CD4-positive, alpha-beta T cell treated with Interleukin-12 subunit alpha and Interleukin-12 subunit beta, for 1 hour (primary cell): Measurements from ENCODE around the gene ABCC1.

ENCODE experiments used
- DNase-seq: peaks from one replicate; pipeline ENCODE4 v3.0.0-alpha.2; 2020

ABCC1 gene

DNA sequence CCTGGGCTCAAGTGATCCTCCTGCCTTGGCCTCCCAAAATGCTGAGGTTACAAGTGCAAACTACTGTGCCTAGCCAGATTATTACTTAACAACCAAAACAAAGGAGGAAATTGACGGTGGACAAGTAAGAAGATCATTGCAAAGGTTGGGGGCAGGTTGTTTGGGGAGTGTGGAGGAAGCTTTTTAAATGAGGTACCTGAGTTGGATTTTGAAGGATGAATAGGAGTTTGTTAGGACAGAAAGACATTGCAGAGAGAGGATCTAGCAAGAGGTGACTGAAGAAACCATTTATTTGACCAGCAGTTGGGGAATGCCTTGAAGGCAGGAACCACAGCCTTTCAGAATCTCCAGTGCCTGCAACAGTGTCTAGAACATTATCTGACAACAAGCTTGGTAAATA is 51.3 kb downstream of the ABCC1 start:
- no peak for DNase-seq

DNA sequence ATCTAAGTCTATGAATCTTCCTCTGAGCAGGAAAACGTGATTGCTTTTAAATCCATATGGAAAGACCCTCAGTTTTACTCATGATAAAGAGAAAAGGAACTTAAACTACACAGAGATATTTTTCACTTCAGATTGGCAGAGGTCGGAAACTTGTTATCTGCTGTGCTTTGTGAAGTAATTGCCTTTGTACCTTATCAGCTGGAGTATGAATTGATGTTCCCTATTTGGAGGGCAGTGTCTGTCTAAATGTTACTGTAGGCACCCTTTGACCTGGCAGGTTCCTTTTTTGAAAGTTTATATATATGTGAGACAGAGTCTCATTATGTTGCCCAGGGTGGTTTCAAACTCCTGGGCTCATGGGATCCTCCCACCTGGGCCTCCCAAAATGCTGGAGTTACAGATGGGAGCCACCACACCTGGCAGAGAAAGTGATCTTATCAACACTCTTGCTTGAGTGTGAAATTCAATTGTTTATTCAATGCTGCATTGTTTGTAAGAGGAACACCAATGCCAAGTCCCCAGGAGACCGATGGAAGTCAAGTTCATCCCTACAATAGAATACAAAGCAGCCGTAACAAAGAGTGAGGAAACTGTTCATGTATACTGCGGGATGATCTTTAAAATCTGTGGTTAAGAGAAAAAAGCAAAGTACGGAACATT is 52.3 kb downstream of the ABCC1 start:
- no peak for DNase-seq

DNA sequence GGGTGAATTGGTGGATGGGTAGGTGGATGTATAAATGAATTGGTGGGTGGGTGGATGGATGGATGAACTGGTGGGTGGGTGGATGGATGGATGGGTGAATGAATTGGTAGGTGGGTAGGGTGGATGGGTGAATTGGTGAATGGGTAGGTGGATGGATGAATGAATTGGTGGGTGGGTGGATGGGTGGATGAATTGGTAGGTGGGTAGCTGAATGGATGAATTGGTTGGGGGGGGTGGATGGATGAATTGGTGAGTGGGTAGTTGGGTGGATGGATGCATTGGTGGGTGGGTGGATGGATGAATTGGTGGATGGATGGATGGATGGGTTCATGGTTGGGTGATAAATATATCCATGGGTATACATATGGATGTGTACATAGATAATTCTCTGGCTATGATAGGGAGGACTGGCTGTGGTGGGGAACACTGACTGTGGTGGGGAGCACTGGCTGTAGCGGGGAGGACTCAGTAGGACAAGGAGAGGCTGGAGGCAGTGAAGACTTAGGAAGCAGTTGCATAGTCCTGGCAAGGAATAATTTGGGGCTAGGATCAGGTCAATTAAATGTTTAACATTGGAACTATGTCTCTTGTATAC is 54.4 kb downstream of the ABCC1 start:
- DNase-seq, result no peak

DNA sequence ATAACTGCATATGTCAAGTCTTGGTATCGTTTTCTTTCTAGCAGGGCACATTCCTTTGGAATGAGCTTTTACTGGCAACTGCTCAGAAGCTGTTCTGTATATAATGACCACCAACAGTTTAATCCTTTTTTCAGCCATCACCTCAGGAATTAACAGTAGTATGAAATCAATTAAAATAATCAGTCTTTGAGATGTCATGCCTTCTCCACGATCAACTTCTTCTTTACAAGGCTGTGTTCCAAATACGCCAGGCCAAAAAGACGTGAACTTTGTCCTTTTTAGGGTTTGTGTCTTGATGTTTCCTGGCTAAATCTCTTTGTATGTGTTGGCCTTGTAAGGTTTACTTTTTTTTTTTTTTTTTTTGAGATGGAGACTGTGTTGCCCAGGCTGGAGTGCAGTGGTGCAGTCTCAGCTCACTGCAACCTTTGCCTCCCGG is 54.9 kb downstream of the ABCC1 start:
- no peak for DNase-seq

DNA sequence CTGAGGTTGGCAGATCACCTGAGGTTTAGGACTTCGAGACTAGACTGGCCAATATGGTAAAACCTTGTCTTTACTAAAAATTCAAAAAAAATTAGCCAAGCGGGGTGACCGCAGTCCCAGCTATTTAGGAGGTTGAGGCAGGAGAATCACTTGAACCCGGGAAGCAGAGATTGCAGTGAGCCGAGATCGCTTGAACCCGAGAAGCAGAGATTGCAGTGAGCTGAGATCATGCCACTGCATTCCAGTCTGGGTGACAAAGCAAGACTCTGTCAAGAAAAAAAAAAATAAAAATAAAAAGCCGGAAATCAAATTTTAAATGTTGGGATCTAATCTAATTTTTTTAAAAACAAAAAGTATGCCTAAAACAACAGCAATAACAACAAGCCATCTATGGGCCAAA is 56.3 kb downstream of the ABCC1 start:
- no peak for DNase-seq

DNA sequence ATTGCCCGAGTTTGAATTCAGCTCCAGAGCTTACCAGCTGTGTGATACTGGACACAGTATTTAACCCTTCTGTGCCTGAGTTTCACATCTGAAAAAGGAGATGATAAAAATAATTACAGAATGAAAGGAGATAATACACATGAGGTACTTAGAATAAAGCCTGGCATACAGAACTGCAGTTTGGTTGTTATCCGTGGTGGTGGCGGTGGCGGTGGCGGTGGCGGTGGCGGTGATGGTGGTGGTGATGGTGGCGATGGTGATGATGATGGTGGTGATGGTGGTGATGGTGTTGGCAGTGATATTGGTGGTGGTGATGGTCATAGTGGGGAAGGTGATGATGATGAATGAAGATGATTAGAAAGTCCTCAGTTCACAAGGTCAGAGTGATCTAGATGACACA is 57.2 kb downstream of the ABCC1 start:
- no peak for DNase-seq

DNA sequence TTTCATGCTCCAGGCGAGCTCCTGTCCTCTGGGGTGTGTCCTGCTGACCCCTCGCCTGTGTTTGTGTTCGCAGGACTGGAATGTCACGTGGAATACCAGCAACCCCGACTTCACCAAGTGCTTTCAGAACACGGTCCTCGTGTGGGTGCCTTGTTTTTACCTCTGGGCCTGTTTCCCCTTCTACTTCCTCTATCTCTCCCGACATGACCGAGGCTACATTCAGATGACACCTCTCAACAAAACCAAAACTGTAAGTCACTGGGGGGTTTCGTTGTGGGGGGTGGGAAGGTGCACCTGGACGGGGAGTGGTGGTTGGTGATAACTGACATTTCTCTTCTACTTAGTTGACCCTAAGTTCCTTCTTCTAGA is 58.3 kb downstream of the ABCC1 start:
- no peak for DNase-seq

DNA sequence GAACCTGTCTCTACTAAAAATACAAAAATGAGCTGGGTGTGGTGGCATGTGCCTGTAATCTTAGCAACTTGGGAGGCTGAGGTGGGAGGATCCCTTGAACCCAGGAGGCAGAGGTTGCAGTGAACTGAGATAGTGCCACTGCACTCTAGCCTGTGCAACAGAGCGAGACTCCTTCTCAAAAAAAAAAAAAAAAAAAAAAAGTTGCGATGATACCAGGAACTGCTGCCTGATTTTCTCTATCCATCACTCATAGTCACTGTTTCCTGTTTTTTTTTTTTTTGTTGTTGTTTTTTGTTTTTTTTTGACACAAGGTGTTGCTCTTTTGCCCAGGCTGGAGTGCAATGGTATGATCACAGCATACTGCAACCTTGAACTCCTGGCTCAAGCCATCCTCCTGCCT is 59.2 kb downstream of the ABCC1 start:
- no peak for DNase-seq

DNA sequence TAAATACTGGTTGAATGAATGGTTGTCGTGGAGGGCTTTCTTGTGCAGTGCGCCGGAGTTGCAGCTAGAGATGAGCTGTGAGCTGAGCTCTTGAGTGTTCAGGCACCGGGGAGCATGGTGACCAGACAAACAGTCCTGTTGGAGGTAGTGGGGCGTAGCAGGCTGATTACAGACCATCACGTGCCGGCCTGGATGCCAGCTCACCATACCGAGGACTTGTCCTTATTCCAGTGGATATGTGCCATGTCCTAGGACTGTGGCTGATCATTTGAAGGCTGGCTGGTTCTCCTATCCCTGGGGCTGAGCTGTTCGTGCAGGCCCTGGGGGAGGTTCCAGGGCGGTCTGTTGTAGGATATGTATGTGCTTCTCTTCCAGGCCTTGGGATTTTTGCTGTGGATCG is 60.0 kb downstream of the ABCC1 start:
- no peak for DNase-seq

DNA sequence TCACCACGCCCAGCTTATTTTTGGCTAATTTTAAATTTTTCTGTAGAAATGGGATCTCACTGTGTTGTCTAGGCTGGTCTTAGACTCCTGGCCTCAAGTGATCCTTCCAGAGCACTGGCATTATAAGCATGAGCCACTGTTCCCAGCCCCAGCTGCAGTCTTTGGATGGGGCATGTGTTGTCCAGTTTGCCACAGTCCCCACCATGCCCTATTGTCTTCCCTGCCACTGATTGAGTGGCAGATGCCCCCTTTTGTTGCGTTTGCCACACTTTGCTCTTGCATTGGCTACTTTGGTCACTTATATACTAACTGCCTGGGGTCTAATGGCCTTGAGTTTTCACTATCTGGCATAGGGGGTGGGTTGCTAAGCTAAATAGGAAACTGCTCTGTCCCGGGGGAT is 60.8 kb downstream of the ABCC1 start:
- DNase-seq, result no peak

DNA sequence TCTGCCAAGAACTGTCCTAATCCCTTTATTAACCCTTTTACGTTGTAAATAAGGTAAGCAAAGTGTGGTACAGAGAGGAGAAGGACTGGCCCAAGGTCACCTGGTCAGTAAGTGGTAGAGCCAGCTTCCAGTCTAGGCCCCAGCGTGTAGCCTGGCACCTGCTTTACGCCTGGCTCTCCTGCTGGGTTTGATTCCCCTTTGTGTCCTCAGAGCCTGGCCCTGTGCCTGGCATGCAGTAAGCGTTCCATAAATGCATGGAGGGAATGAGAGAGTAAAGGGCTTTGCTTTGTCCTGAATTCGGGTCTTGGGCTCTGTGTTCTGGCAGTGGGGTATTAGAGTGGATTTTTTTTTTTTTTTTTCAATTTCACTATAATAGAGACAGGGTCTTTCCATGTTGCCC is 62.7 kb downstream of the ABCC1 start:
- no peak for DNase-seq

DNA sequence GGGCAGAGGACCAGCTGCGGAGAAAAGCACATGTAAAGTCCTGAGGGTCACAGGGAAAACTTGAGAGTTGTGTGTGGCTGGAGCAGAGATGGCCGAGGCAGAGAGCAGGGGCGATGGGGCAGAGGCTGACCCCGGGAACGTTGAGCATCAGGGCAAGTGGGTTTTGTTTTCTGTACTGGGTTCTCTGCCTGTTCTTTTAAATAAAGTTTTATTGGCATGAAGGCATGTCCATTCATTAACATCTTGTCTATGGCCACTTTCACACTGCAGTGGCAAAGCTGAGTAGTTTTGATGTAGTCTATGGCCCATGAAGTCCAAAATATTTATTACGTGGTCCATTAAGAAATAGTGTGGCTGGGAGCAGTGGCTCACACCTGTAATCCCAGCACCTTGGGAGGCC is 64.4 kb downstream of the ABCC1 start:
- DNase-seq, result no peak

DNA sequence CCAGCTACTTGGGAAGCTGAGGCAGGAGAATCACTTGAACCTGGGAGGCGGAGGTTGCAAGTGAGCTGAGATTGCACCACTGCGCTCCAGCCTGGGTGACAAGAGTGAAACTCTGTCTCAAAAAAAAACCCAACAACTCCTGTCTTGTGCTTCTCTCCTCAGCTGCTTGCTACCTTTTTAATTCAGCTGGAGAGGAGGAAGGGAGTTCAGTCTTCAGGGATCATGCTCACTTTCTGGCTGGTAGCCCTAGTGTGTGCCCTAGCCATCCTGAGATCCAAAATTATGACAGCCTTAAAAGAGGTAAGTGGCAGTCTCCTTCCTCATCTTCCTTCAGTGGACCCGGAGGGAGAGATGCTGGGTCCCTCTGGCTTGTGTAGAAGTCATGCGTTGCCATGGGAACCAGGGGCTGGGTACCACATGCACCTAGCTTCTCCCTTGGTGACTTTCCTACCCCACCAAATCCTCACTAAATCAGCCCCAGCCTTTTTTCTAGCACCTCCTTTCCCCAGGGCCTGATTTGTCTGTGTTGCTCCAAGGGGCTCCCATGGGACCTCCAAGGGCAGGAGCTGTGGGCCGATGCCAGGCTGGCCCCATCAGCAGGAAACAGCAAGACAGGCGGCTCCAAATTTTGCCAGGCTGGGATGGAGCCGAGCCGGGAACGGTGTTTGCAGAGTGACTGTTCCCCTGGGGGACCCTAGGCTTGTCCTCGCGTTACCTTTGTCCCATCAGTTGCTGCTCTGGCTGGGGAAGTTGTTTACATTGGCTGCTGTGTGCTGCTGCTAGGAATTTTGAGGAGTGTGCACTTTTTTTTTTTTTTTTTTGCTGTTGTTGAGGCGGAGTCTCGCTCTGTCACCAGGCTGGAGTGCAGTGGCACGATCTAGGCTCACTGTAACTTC is 65.2 kb downstream of the ABCC1 start:
- DNase-seq, result no peak

DNA sequence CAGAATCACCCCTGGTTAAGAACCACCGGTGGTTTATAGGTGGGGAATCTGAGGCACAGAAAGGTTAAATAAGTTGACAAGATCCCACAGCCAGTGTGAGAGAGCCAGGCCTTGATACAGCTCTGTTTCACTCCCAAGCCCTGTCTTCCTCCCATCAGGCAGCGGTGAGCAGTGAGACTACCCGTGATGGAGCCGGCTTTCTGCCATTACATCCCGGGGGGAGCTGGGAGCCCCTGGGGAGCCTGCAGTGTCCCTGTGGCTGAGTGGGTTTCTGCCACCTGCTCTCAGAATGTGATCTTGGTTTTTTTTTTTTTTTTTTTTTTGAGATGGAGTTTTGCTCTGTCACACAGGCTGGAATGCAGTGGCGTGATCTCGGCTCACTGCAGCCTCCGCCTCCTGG is 66.4 kb downstream of the ABCC1 start:
- DNase-seq, result no peak

DNA sequence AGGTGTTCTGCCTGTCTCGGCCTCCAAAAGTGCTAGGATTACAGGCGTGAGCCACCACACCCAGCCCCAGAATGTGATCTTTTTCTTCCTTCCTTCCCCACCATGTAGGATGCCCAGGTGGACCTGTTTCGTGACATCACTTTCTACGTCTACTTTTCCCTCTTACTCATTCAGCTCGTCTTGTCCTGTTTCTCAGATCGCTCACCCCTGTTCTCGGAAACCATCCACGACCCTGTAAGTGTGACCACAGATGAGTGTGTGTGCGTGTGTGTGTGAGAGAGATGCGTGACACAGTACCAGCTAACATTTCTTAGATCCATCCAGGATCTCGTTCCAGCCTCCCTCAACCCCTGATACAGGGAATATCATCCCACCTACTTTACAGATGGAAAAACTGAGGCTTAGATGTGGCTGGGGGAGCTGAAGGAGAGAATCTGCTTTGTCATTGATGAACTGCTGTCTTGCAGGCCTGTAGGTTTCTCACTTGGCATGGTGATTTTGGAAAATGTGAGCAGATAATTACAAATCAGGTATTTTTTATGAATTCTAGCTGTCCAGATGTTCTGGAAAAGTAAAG is 67.1 kb downstream of the ABCC1 start:
- DNase-seq, result no peak

DNA sequence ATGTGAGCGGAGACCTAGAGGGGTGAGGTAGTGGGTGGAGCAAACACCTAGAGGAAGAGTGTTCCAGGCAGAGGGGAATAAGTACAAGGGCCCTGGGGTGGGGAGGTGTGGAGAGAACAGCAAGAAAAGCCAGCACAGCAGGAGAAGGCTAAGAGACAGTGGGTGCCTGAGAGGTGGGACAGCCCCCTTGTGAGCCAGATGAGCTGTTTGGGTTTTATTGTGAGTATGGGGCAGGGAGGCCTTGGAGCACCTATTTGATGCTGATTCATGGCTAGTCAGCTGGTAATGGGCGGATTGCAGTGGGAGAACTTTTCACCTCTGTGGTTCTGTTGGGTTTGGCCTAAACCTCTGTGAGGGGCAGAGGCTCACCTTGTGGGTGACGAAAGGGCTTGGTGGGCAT is 68.4 kb downstream of the ABCC1 start:
- DNase-seq, result no peak

DNA sequence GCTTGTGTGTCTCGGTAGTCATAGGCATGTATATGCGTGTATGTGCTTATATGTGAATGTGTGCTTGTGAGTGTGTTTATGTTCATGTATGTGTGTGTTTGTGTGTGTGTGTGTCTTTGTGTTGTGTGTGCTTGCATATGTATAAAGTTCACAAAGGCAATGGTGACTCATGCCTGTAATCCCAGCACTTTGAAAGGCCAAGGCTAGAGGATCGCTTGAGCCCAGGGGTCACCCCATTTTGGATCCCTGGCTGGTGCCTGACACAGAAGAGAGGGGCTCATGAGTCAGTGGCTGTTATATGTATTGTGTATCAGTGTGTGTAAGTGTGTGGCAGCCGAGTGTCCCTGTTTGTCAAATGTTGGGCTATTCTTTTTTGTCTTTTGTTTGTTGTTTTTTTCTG is 69.3 kb downstream of the ABCC1 start:
- no peak for DNase-seq

DNA sequence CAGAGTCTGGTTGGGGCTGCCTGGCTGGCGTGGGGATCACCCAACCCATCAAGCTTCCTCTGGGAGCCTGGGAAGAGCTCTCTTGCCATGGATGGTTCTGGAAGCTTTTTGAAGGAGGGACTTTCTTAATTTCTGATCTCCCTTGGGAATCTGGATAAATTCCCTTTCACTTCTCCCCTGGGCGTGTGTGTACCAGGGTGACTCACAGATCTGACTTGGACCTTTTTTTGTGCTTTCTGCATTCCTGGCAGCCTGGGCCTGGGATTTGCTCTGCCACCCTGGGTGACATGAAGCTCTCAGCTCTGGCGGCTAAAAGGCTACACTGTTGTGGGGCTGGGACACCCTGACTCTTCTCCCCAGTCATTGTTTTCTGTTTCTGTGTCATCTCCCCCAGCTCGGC is 70.1 kb downstream of the ABCC1 start:
- no peak for DNase-seq

DNA sequence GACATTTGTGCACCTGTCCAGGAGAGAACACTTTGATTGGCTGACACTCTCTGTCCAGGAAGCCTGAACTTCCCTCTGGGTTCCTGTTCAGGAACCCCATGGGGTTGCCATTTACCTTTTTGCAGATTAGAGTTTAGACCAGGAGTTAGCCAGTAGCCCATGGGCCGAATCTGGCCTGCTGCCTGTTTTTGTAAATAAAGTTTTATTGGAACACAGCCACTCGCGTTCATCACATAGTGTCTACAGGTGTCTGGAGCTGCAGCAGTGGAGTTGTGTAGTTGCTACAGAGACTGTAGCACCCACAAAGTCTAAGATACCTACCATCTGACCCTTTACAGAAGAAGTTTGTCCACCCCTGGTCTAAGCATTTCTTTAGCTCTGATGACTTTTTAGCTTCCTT is 70.9 kb downstream of the ABCC1 start:
- no peak for DNase-seq

DNA sequence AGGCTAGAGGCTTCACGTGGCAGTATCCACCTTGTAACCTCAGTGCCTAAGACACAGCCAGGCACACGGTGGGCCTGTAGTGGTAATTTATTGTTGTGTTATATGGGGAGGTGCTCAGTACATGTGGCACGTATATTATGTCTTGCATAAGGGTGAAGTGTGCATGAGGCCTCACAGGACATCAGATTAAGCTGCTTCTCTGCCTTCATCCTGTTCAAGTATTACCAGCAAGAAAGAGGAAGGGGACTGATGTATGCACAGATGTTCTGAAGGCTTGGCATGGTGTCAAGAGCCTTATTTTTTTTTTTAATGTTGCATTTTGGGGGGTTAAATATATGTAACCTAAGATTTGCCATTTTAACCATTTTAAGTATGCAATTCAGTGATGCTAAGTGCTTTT is 71.6 kb downstream of the ABCC1 start:
- DNase-seq, result no peak

DNA sequence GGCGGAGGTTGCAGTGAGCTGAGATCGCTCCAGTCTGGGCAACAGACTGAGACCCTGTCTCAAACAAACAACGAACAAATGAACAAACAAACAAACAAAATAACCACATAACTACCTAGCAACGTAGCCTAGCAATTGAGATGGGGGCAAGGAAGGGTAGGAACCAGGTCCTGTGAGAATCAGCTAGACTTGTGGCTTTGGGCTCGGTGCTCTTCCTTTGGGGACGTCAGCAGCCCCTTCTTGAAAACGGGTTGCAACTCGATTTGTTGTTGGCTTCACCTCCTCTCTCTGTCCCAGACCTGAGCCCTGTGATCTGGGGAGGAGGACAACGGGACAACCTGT is 72.2 kb downstream of the ABCC1 start:
- no peak for DNase-seq

DNA sequence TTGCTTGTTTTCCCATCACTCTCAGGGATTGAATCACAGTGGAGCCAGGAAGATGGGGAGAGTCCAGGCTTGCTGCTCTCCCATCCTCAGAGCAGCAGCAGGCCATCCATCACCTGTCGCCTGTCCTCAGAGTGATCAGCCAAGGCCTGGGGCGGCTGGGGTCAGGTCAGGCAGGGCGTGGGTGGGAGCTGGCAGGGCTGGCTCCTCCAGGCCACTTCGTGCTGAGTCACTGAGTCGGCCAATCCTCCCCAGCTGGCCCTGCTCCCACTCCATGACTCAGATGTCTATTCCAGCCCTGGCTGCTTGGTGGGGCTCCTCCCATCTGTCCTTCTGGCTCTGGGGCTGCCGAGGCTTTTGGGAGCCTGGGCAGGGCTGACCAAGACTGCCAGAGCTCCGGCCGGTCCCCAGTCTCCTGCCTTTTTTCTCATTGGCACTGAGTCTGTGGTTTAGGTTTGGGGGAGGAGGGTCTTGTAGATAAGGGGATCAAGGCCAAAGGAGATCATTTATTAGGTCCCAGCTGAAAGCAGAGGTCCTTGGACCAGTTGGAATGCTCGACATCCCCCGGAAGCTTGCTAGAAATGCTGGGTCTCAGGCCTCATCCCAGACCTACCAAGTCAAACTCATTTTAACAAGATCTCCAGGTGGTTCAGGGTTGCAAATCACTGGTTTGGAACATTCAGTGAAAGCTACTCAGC is 72.7 kb downstream of the ABCC1 start:
- DNase-seq, result no peak

DNA sequence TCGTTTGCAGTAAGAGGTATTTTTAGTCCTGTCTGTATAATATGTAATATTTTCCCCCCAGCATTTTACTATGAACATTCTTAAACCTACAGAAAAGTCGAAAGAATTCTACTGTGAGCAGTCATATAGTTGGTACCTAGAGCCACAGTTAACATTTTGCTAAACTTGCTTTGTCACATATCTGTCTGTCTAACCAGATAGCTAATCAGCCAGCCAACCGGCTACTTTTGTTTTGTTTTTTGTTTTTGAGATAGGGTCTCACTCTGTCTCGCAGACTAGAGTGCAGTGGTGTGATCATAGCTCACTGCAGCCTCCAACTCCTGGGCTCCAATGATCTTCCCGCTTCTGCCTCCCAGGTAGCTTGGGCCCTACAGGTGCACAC is 73.3 kb downstream of the ABCC1 start:
- no peak for DNase-seq
